HepG2 (cell line): ENCODE measurements around the gene CDC14A. TPM values are rescaled to one million over a fixed set of nuclear protein-coding genes. Genes with fewer than 3 reads are reported as not detected.

Experiments used
- ATAC-seq: fragments of 200-7000 bp; cut with Tn5 transposase; 3 replicates; pipeline ENCODE4 v1.9.1; 2020; ENCODE audit warnings: mild to moderate bottlenecking, moderate library complexity
- BruUV-seq: library from RNA; stranded (reverse); fragments of 400-500 nt; replicated peaks from 2 replicates; lab custom pipeline; 2021; lab: Mats Ljungman, UMichigan
- CTCF ChIA-PET: fragments of 300-600 bp; formaldehyde crosslinking; extraction: SDS; loops from one replicate; lab custom pipeline; 2021; ENCODE audit warnings: low total read pairs, inconsistent platforms, low intra/inter-chr PET ratio; lab: Yijun Ruan, JAX
- POLR2A ChIA-PET: fragments of 350-600 bp; sonication (Branson Sonifier 250); formaldehyde crosslinking; loops from one replicate; lab custom pipeline; 2020; ENCODE audit warnings: antibody characterized with exemption, inconsistent platforms; lab: Yijun Ruan, JAX
- DNase-seq: peaks from one replicate; pipeline ENCODE4 v3.0.0-alpha.2; 2015; ENCODE audit warnings: low spot score
- FAIRE-seq: peaks from 3 replicates; lab custom pipeline; 2011; peaks lifted over from hg19 to GRCh38; lab: Jason Lieb, UNC
- H2AFZ ChIP-seq: one replicate; pipeline ENCODE4 v1.6.1; 2011; ENCODE audit warnings: low read length, inconsistent platforms
- H3K27ac ChIP-seq: fragments of 300-600 bp; 3 replicates; pipeline ENCODE4 v1.8.0; 2011; ENCODE audit warnings: mixed run types, mild to moderate bottlenecking, mixed read lengths, low read length, inconsistent platforms; ENCODE audit not compliant: insufficient read depth; ENCODE audit errors: extremely low read length
- H3K27me3 ChIP-seq, 2 experiments: fragments of 200-600 bp in 1 of 2; 2 replicates in 1 of 2; 3 replicates in 1 of 2; pipeline versions ENCODE4 v1.6.0 to v1.8.0; 2011; ENCODE audit warnings: low read length in 2 of 2, mild to moderate bottlenecking in 2 of 2, moderate library complexity in 2 of 2, inconsistent platforms in 1 of 2; ENCODE audit not compliant: insufficient read depth in 2 of 2, control insufficient read depth in 1 of 2
- H3K36me3 ChIP-seq, 2 experiments: fragments of 200-600 bp in 1 of 2; replicated peaks in 1 of 2; 2 replicates in 1 of 2; 3 replicates in 1 of 2; pipeline versions ENCODE4 v1.5.1 to v1.8.0; 2011; ENCODE audit warnings: low read length in 2 of 2, inconsistent platforms in 1 of 2; ENCODE audit not compliant: insufficient read depth in 2 of 2, control insufficient read depth in 1 of 2
- H3K4me1 ChIP-seq: 2 replicates; pipeline ENCODE4 v1.5.1; 2012; ENCODE audit warnings: low read length, inconsistent platforms; ENCODE audit not compliant: insufficient read depth
- H3K4me2 ChIP-seq: 2 replicates; pipeline ENCODE4 v1.6.0; 2011; ENCODE audit warnings: low read depth, low read length, inconsistent platforms
- H3K4me3 ChIP-seq, 3 experiments: fragments of 200-600 bp in 1 of 3; sonication (generic), shearing (Covaris generic) in 1 of 3; replicated peaks in 1 of 3; 2 replicates each; pipeline ENCODE4 v1.5.1; 2011 to 2016; ENCODE audit warnings: low read length in 3 of 3, inconsistent platforms in 2 of 3, low read depth in 2 of 3, mild to moderate bottlenecking in 2 of 3, control low read depth in 1 of 3, mixed read lengths in 1 of 3; ENCODE audit not compliant: insufficient read depth in 1 of 3
- H3K79me2 ChIP-seq: one replicate; pipeline ENCODE4 v1.6.1; 2011; ENCODE audit warnings: low read length, inconsistent platforms; ENCODE audit not compliant: insufficient read depth
- H3K9ac ChIP-seq: 2 replicates; pipeline ENCODE4 v1.6.0; 2011; ENCODE audit warnings: mild to moderate bottlenecking, low read depth, low read length, inconsistent platforms; ENCODE audit not compliant: insufficient read depth
- H3K9me3 ChIP-seq: 2 replicates; pipeline ENCODE4 v1.5.1; 2012; ENCODE audit warnings: mild to moderate bottlenecking, low read length
- H4K20me1 ChIP-seq: 2 replicates; pipeline ENCODE4 v1.6.0; 2011; ENCODE audit warnings: inconsistent platforms, mild to moderate bottlenecking, low read length, moderate library complexity; ENCODE audit not compliant: insufficient read depth
- AHR ChIP-seq: IDR thresholded peaks from 2 replicates; pipeline ENCODE4 v1.6.1; 2018; ENCODE audit warnings: missing genetic modification reagents, missing compliant biosample characterization
- MEIS2 ChIP-seq: sonication (generic); formaldehyde crosslinking; IDR thresholded peaks from 2 replicates; pipeline ENCODE4 v1.9.0; 2021; ENCODE audit warnings: mild to moderate bottlenecking, missing genetic modification reagents
- MYNN ChIP-seq: sonication (generic); formaldehyde crosslinking; IDR thresholded peaks from 2 replicates; pipeline ENCODE4 v1.4.0; 2020; ENCODE audit warnings: mild to moderate bottlenecking, low read depth, missing genetic modification reagents
- PCBP2 ChIP-seq: fragments of 200-400 bp; formaldehyde crosslinking; optimal IDR thresholded peaks from 2 replicates; pipeline ENCODE3; 2018; ENCODE audit warnings: low read length, low read depth; ENCODE audit not compliant: poor library complexity, severe bottlenecking
- POLR2AphosphoS2 ChIP-seq: IDR thresholded peaks from 2 replicates; pipeline ENCODE4 v1.6.1; 2011; ENCODE audit warnings: low read depth, low read length, improper control_type of control experiment
- SOX6 ChIP-seq, 2 experiments: fragments of 450-650 bp in 1 of 2; sonication (generic) in 1 of 2; formaldehyde crosslinking in 1 of 2; IDR thresholded peaks; 2 replicates each; pipeline versions ENCODE4 v1.4.0 to v1.6.1; 2017 to 2020; ENCODE audit warnings: antibody characterized with exemption in 1 of 2, mild to moderate bottlenecking in 1 of 2, missing genetic modification reagents in 1 of 2
- SSRP1 ChIP-seq: IDR thresholded peaks from 2 replicates; pipeline ENCODE4 v1.6.1; 2016; ENCODE audit warnings: control low read depth
- ZBTB26 ChIP-seq: IDR thresholded peaks from 2 replicates; pipeline ENCODE4 v1.6.1; 2016; ENCODE audit warnings: missing compliant biosample characterization, missing genetic modification reagents, borderline replicate concordance
- ZNF292 ChIP-seq: sonication (generic); formaldehyde crosslinking; IDR thresholded peaks from 2 replicates; pipeline ENCODE4 v1.8.1; 2022; ENCODE audit warnings: mild to moderate bottlenecking, low read depth, missing genetic modification reagents, borderline replicate concordance
- in situ Hi-C: cut with HindIII; loops from 2 replicates; pipeline ENCODE4 v1.10.0; 2017; ENCODE audit warnings: low pct_unique_long_range_greater_than_20kb; ENCODE audit not compliant: extremely low pct_ligation_motif_present
- intact Hi-C: fragments of 100-400 bp; cut with micrococcal nuclease; formaldehyde crosslinking; loops from one replicate; pipeline ENCODE4 v1.10.0; 2022; ENCODE audit not compliant: unreplicated experiment
- polyA plus RNA-seq, 8 experiments: library from polyadenylated mRNA; depleted of rRNA in 3 of 8; stranded (reverse) in 7 of 8; unstranded in 1 of 8; fragments of >200 nt; fragmentation: Illumina TruSeq in 4 of 8; extraction: Trizol in 4 of 8; gene quantifications; 2 replicates each; pipeline versions ENCODE4 v1.2.1 to v1.2.3, GENCODE V29; 2011 to 2016; ENCODE audit warnings: low read depth in 4 of 8, missing spikeins in 1 of 8, mixed read lengths in 1 of 8; ENCODE audit not compliant: insufficient read depth in 1 of 8
- total RNA-seq, 5 experiments: library from RNA; depleted of rRNA; stranded (reverse); fragments of >200 nt; fragmentation: Illumina TruSeq; extraction: Trizol; gene quantifications; 2 replicates each; pipeline ENCODE4 v1.2.3, GENCODE V29; 2016; ENCODE audit warnings: low read depth in 1 of 5

The CDC14A gene
- total and polyA plus RNA-seq, 2 of the 13 experiments (the other 11 are each of a cell fraction or from before 2014, with no cell fraction given) = 2.8 to 4.9 TPM

GRCh38 chr1:100309863-100310262, 42.4 kb upstream of the CDC14A start:
- no TSS peak for BruUV-seq
- no peak for TF ChIP-seq POLR2AphosphoS2
- no peak for TF ChIP-seq ZBTB26 (CRISPR knock-in tag)
- no peak for TF ChIP-seq PCBP2
- no peak for TF ChIP-seq SOX6 (IDR thresholded peaks at IDR 0.05)
- no peak for TF ChIP-seq SOX6 (CRISPR knock-in tag; IDR thresholded peaks at IDR 0.05)
- no peak for TF ChIP-seq SSRP1 (CRISPR knock-in tag)
- TF ChIP-seq MEIS2 (CRISPR knock-in tag) = no peak
- no peak for TF ChIP-seq AHR (CRISPR knock-in tag)
- TF ChIP-seq ZNF292 (CRISPR knock-in tag) = no peak
- no peak for TF ChIP-seq MYNN (CRISPR knock-in tag)
- no peak overlapping the region for H3K9ac ChIP-seq

More at GRCh38 chr1:100309863-100310262, 42.4 kb upstream of the CDC14A start:
- POLR2A ChIA-PET = no interaction called here
- no peak overlapping the region for H3K27ac ChIP-seq
- no peak overlapping the region for H2AFZ ChIP-seq
- ATAC-seq = no peak
- H3K4me1 ChIP-seq = peaks cover 24% of the 10 kb centered on the region
- CTCF ChIA-PET = no interaction called here
- H4K20me1 ChIP-seq = no peaks in the 10 kb centered on the region
- in situ Hi-C loops (no loop called here), intact Hi-C loops (no loop called here)
- no peaks in the 10 kb centered on the region for H3K9me3 ChIP-seq
- H3K79me2 ChIP-seq = no peaks in the 10 kb centered on the region
- no peak overlapping the region for H3K4me2 ChIP-seq
- no peaks in the 10 kb centered on the region for H3K27me3 ChIP-seq
- no peak overlapping the region for H3K4me3 ChIP-seq
- no peak for FAIRE-seq
- DNase-seq = no peak
- H3K36me3 ChIP-seq = no peaks in the 10 kb centered on the region
